ENCODE data around the gene RAP1GDS1.

- no peak for TF ChIP-seq CTCF (IDR thresholded peaks at IDR 0.05)
- no peak for TF ChIP-seq POLR2A (IDR thresholded peaks at IDR 0.05)
These were observed 187.7 kb downstream of the RAP1GDS1 start for GRCh38 chr4:98448908-98449307.

Data from Peyer's patch (tissue), 4 donors.